Endothelial cell of umbilical vein (primary cell): ENCODE data around the gene SETD1A. TPM values are rescaled to one million over a fixed set of nuclear protein-coding genes. Genes with fewer than 3 reads are reported as not detected.

Experiments used
- BruUV-seq: library from RNA; stranded (reverse); fragments of 400-500 nt; replicated peaks from 2 replicates; lab custom pipeline; 2021; lab: Mats Ljungman, UMichigan
- CTCF ChIA-PET: fragments of 300-600, 350-600 bp; sonication (Branson Sonifier 250); formaldehyde crosslinking; loops from one replicate; lab custom pipeline; 2021; ENCODE audit warnings: antibody characterized with exemption, inconsistent platforms; lab: Charles Lee
- POLR2A ChIA-PET: fragments of 300-600, 350-600 bp; sonication (Branson Sonifier 250); formaldehyde crosslinking; loops from one replicate; lab custom pipeline; 2021; ENCODE audit warnings: antibody characterized with exemption, inconsistent platforms; lab: Charles Lee
- DNase-seq: peaks from one replicate; pipeline ENCODE4 v3.0.0-alpha.2; 2011; ENCODE audit warnings: low read depth, low spot score
- FAIRE-seq: peaks from 2 replicates; lab custom pipeline; 2011; peaks lifted over from hg19 to GRCh38; lab: Jason Lieb, UNC
- H2AFZ ChIP-seq: 2 replicates; pipeline ENCODE4 v1.6.0; 2012; ENCODE audit warnings: low read depth, low read length, control low read depth, inconsistent platforms
- H3K27ac ChIP-seq: 2 replicates; pipeline ENCODE4 v1.5.1; 2011; ENCODE audit warnings: low read depth, mild to moderate bottlenecking, control low read depth, low read length, moderate library complexity; ENCODE audit not compliant: insufficient read depth
- H3K27me3 ChIP-seq, 2 experiments: 2 replicates each; pipeline versions ENCODE4 v1.6.0 to v1.6.1; 2011; ENCODE audit warnings: low read length in 2 of 2, mixed read lengths in 1 of 2; ENCODE audit not compliant: control insufficient read depth in 2 of 2, insufficient read depth in 2 of 2
- H3K36me3 ChIP-seq, 2 experiments: 2 replicates in 1 of 2; 3 replicates in 1 of 2; pipeline ENCODE4 v1.5.1; 2011; ENCODE audit warnings: low read length in 2 of 2, mild to moderate bottlenecking in 1 of 2, moderate library complexity in 1 of 2; ENCODE audit not compliant: control insufficient read depth in 2 of 2, insufficient read depth in 2 of 2; ENCODE audit errors: extremely low read depth in 1 of 2
- H3K4me1 ChIP-seq: 3 replicates; pipeline ENCODE4 v1.5.1; 2011; ENCODE audit warnings: mild to moderate bottlenecking, low read length; ENCODE audit not compliant: control insufficient read depth, insufficient read depth; ENCODE audit errors: extremely low read depth
- H3K4me2 ChIP-seq: 2 replicates; pipeline ENCODE4 v1.6.1; 2011; ENCODE audit warnings: low read length, control low read depth, mixed read lengths; ENCODE audit not compliant: insufficient read depth
- H3K4me3 ChIP-seq, 3 experiments: fragments of 200-600 bp in 1 of 3; sonication (generic), shearing (Covaris generic) in 1 of 3; replicated peaks in 1 of 3; 2 replicates each; pipeline ENCODE4 v1.5.1; 2011 to 2016; ENCODE audit warnings: control low read depth in 3 of 3, low read length in 3 of 3, mild to moderate bottlenecking in 2 of 3, inconsistent platforms in 1 of 3, low read depth in 1 of 3, moderate library complexity in 1 of 3; ENCODE audit not compliant: insufficient read depth in 1 of 3
- H3K79me2 ChIP-seq: 2 replicates; pipeline ENCODE4 v1.6.0; 2012; ENCODE audit warnings: low read length, inconsistent platforms; ENCODE audit not compliant: control insufficient read depth, insufficient read depth
- H3K9ac ChIP-seq: replicated peaks from 2 replicates; pipeline ENCODE3; 2011; ENCODE audit warnings: low read length, control low read depth; ENCODE audit not compliant: insufficient read depth; ENCODE audit errors: extremely low read depth
- H3K9me1 ChIP-seq: replicated peaks from 3 replicates; pipeline ENCODE4 v1.6.0; 2011; ENCODE audit warnings: mild to moderate bottlenecking, low read length; ENCODE audit not compliant: control insufficient read depth, insufficient read depth; ENCODE audit errors: extremely low read depth
- H3K9me3 ChIP-seq: replicated peaks from 2 replicates; pipeline ENCODE4 v1.5.1; 2012; ENCODE audit warnings: low read length, inconsistent platforms; ENCODE audit not compliant: control insufficient read depth, insufficient read depth
- H4K20me1 ChIP-seq: replicated peaks from 2 replicates; pipeline ENCODE3; 2011; ENCODE audit warnings: mild to moderate bottlenecking, low read length; ENCODE audit not compliant: control insufficient read depth, insufficient read depth; ENCODE audit errors: extremely low read depth
- FOS ChIP-seq: IDR thresholded peaks from 2 replicates; pipeline ENCODE4 v1.6.1; 2011; ENCODE audit warnings: mild to moderate bottlenecking, low read length, moderate library complexity, borderline replicate concordance; ENCODE audit not compliant: insufficient read depth
- GATA2 ChIP-seq: IDR thresholded peaks from 2 replicates; pipeline ENCODE4 v1.7.0; 2011; ENCODE audit warnings: low read depth, mild to moderate bottlenecking, moderate library complexity, mixed read lengths, low read length; ENCODE audit not compliant: insufficient read length, insufficient read depth
- POLR2A ChIP-seq: IDR thresholded peaks from 2 replicates; pipeline ENCODE4 v1.6.1; 2012; ENCODE audit warnings: low read depth, mild to moderate bottlenecking, control low read depth, low read length
- POLR2AphosphoS5 ChIP-seq: IDR thresholded peaks from 2 replicates; pipeline ENCODE4 v1.6.1; 2012; ENCODE audit warnings: low read depth, mild to moderate bottlenecking, control low read depth, low read length, moderate library complexity; ENCODE audit not compliant: insufficient read depth
- dilution Hi-C: fragments of 300-500 bp; cut with MboI; formaldehyde crosslinking; loops from one replicate; pipeline ENCODE4 v1.15.0; 2019; ENCODE audit warnings: low sequenced_read_pairs; ENCODE audit not compliant: extremely low pct_ligation_motif_present
- intact Hi-C: fragments of 100-400 bp; cut with micrococcal nuclease; formaldehyde crosslinking; loops from one replicate; pipeline ENCODE4 v1.10.0; 2022
- polyA plus RNA-seq, 4 experiments: library from polyadenylated mRNA; depleted of rRNA in 3 of 4; stranded (reverse) in 3 of 4; unstranded in 1 of 4; fragments of >200 nt; gene quantifications; 2 replicates each; pipeline versions ENCODE4 v1.2.1 to v1.2.3, GENCODE V29; 2011 to 2012; ENCODE audit warnings: missing spikeins in 1 of 4
- total RNA-seq: library from RNA; stranded (reverse); gene quantifications from 2 replicates; pipeline ENCODE4 v1.2.3, GENCODE V29; 2021
- TF ChIP-seq, protein P1 (sequence below), 2 donors: IDR thresholded peaks; 1 replicate in 1 of 2; 2 replicates in 1 of 2; pipeline ENCODE4 v1.5.1; 2011; ENCODE audit warnings: low read length in 2 of 2, mild to moderate bottlenecking in 2 of 2, moderate library complexity in 2 of 2, control low read depth in 1 of 2, inconsistent platforms in 1 of 2, low read depth in 1 of 2; ENCODE audit not compliant: insufficient read depth in 1 of 2; ENCODE audit errors: extremely low read depth in 1 of 2

Gene SETD1A
- total and polyA plus RNA-seq, 2 donors (not counting 3 experiments of a cell fraction or from before 2014, with no cell fraction given), result 3.5 to 21.3 TPM

GRCh38 chr16:30954993-30955392 lies 2.6 kb upstream of the SETD1A start:
- dilution Hi-C loops (no loop called here), intact Hi-C loops (no loop called here)
- POLR2A ChIA-PET, result no interaction called here
- H3K9me3 ChIP-seq, result no peaks in the 10 kb centered on the region
- no peak overlapping the region for H3K9ac ChIP-seq
- no peak overlapping the region for H3K27ac ChIP-seq
- no peak overlapping the region for H3K4me3 ChIP-seq
- no peaks in the 10 kb centered on the region for H3K9me1 ChIP-seq
- H4K20me1 ChIP-seq, result no peaks in the 10 kb centered on the region
- BruUV-seq, result no TSS peak
- peaks cover 18% of the 10 kb centered on the region for H3K4me1 ChIP-seq
- no peaks in the 10 kb centered on the region for H3K27me3 ChIP-seq
- peaks cover 3 to 7% of the 10 kb centered on the region in 2 experiments for H3K36me3 ChIP-seq
- TF ChIP-seq POLR2AphosphoS5 (no peak), FOS (no peak), POLR2A (no peak), GATA2 (no peak)
- TF ChIP-seq, protein P1, sequence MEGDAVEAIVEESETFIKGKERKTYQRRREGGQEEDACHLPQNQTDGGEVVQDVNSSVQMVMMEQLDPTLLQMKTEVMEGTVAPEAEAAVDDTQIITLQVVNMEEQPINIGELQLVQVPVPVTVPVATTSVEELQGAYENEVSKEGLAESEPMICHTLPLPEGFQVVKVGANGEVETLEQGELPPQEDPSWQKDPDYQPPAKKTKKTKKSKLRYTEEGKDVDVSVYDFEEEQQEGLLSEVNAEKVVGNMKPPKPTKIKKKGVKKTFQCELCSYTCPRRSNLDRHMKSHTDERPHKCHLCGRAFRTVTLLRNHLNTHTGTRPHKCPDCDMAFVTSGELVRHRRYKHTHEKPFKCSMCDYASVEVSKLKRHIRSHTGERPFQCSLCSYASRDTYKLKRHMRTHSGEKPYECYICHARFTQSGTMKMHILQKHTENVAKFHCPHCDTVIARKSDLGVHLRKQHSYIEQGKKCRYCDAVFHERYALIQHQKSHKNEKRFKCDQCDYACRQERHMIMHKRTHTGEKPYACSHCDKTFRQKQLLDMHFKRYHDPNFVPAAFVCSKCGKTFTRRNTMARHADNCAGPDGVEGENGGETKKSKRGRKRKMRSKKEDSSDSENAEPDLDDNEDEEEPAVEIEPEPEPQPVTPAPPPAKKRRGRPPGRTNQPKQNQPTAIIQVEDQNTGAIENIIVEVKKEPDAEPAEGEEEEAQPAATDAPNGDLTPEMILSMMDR (IDR thresholded peaks at IDR 0.05; ENCODE audit: extremely low read depth in 1 of 2, insufficient read depth in 1 of 2, low read depth in 1 of 2, low read length in 2 of 2), result no peak
- no peak overlapping the region for H2AFZ ChIP-seq
- no peak for FAIRE-seq
- CTCF ChIA-PET, result interaction anchor here (1.1 to 2.3 kb wide), 3 partner anchors 111 to 914 kb away, joined by 5 to 12 read pairs (median 9); no protein-coding TSS in a partner anchor
- no peak for DNase-seq
- H3K4me2 ChIP-seq, result no peak overlapping the region
- peaks cover 14% of the 10 kb centered on the region for H3K79me2 ChIP-seq
